PC-9 (cell line): Measurements from ENCODE around the gene ISLR2. TPM values are rescaled to one million over a fixed set of nuclear protein-coding genes. Genes with fewer than 3 reads are reported as not detected.

Experiments
- BruUV-seq: library from RNA; stranded (reverse); fragments of 400-500 nt; replicated peaks from 2 replicates; lab custom pipeline; 2021; lab: Mats Ljungman, UMichigan
- CTCF ChIA-PET: fragments of 300-600 bp; sonication (Branson Sonifier 250); formaldehyde crosslinking; loops from one replicate; lab custom pipeline; 2022; ENCODE audit warnings: antibody characterized with exemption; lab: Charles Lee
- POLR2A ChIA-PET: fragments of 300-600 bp; sonication (Branson Sonifier 250); formaldehyde crosslinking; loops from one replicate; lab custom pipeline; 2022; ENCODE audit warnings: antibody characterized with exemption; ENCODE audit not compliant: unreplicated experiment; lab: Charles Lee
- DNase-seq, 2 experiments: peaks; one replicate each; pipeline versions ENCODE4 v3.0.0 to v3.0.0-alpha.2; 2015 to 2022; ENCODE audit warnings: mixed read lengths in 1 of 2
- H2AFZ ChIP-seq: fragments of 200-600 bp; sonication (generic); 2 replicates; pipeline ENCODE4 v1.8.1; 2017; ENCODE audit warnings: antibody characterized with exemption
- H3F3A ChIP-seq: fragments of 200-600 bp; sonication (generic); 2 replicates; pipeline ENCODE4 v1.8.1; 2017; ENCODE audit warnings: antibody characterized with exemption, mild to moderate bottlenecking, low read depth; ENCODE audit not compliant: insufficient read depth
- H3K27ac ChIP-seq: fragments of 200-600 bp; sonication (generic); 2 replicates; pipeline ENCODE4 v1.6.1; 2016; ENCODE audit warnings: mixed run types
- H3K27me3 ChIP-seq: fragments of 200-600 bp; sonication (generic); 2 replicates; pipeline ENCODE4 v1.6.1; 2016; ENCODE audit warnings: low read depth, mixed run types; ENCODE audit not compliant: insufficient read depth
- H3K36me3 ChIP-seq: fragments of 200-600 bp; sonication (generic); 2 replicates; pipeline ENCODE4 v1.6.1; 2016; ENCODE audit warnings: low read depth, mixed run types
- H3K4me1 ChIP-seq: fragments of 200-600 bp; sonication (generic); replicated peaks from 2 replicates; pipeline ENCODE4 v1.6.1; 2016; ENCODE audit warnings: mixed run types; ENCODE audit not compliant: insufficient read depth
- H3K4me2 ChIP-seq: fragments of 200-600 bp; sonication (generic); 2 replicates; pipeline ENCODE4 v1.6.1; 2017; ENCODE audit warnings: mixed run types
- H3K4me3 ChIP-seq: fragments of 200-600 bp; sonication (generic); 2 replicates; pipeline ENCODE4 v1.6.1; 2016; ENCODE audit warnings: mixed run types
- H3K79me2 ChIP-seq: fragments of 200-600 bp; sonication (generic); 2 replicates; pipeline ENCODE4 v1.6.1; 2017; ENCODE audit warnings: low read depth, mixed run types
- H3K9me2 ChIP-seq: fragments of 200-600 bp; sonication (generic); 2 replicates; pipeline ENCODE4 v1.8.1; 2017; ENCODE audit warnings: mild to moderate bottlenecking; ENCODE audit not compliant: insufficient read depth
- H3K9me3 ChIP-seq: fragments of 200-600 bp; sonication (generic); 2 replicates; pipeline ENCODE4 v1.8.1; 2016; ENCODE audit warnings: low read depth; ENCODE audit not compliant: insufficient read depth
- H4K20me1 ChIP-seq: fragments of 200-600 bp; sonication (generic); 2 replicates; pipeline ENCODE4 v1.8.1; 2017; ENCODE audit not compliant: insufficient read depth
- EZH2 ChIP-seq: fragments of 200-600 bp; sonication (generic); IDR thresholded peaks from 2 replicates; pipeline ENCODE4 v1.8.0; 2017; ENCODE audit warnings: antibody characterized with exemption, low read depth
- intact Hi-C: fragments of 100-400 bp; cut with micrococcal nuclease; formaldehyde crosslinking; loops from one replicate; pipeline ENCODE4 v1.10.0; 2022; ENCODE audit not compliant: unreplicated experiment
- total RNA-seq: library from RNA; stranded (reverse); gene quantifications from 2 replicates; pipeline ENCODE4 v1.2.3, GENCODE V29; 2021
- TF ChIP-seq, protein P1 (sequence below): fragments of 200-600 bp; sonication (generic); conservative IDR thresholded peaks from 2 replicates; pipeline ENCODE4 v1.6.1; 2017; ENCODE audit warnings: mixed run types, antibody characterized with exemption, mild to moderate bottlenecking, moderate library complexity

Gene ISLR2
- total RNA-seq, 1 experiment from 2014 or later: 0.15 TPM

DNA sequence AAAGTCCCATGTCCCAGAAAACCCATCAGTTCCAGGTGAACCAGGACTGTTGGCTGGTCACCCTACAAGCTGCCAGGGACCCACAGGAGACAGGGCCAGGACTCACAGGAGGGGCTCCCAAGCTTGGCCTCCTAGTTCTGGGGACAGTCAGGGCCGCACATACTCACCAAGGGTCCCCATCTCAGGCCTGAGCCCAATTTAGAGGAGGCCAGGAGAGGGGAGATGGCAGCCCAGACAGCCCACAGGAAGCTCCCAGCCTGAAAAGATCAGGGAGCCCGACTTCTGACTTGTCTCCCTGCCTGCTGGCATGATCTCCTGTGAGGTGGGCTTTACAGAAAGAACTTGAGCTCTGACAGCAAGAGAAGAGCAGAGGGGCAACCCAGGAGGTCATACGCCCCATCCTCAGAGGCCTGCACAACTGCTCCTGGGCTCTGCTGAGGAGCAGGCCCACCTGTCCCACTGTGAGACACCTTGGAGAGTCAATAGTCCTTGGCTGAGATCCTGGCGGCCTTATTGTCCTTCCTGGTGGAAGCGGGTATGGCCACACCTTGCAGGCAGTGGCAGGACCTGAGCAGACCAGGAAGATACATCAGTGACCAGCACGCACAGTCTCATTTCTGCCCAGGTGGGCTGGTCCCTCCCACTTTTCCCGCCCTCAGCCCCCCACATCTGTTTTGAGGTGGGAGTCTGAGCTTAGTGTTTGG, 40.6 kb downstream of the ISLR2 start:
- CTCF ChIA-PET: no interaction called here

DNA sequence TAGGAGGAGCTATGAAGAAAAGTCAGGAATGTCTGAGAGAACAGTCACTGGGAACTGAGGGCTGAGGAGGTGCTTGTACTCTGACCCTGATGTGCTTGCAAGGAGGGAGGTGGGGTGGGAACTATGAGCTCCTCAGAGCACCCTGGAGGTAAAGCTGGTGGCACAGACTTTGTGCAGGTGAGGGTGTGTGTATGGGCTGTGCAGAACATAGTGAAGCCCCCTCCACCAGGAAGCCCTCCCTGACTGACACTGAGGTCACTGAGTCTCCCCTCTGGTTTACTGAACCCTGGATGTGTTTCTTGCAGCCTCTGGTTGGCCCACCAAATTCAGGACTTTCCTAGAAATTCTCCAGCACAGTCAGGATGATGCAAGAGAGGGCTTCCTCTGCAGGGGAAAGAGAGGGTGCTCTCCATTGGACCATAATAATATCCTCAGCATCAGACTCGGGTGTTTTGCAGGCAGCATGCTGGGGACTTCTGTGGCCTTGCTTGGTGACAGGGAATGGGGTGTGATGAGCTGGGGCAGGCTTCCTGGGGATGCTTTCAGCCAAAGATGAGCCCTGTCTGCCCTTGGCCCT, 41.7 kb downstream of the ISLR2 start:
- Histone ChIP-seq H3F3A (peaks cover 5% of the 10 kb centered on the region; the same call in 1 of the 2 replicates), H3K36me3 (no peaks in the 10 kb centered on the region), H3K4me3 (no peak overlapping the region), H3K4me2 (no peak overlapping the region), H3K9me3 (no peaks in the 10 kb centered on the region), H4K20me1 (no peaks in the 10 kb centered on the region), H3K27ac (no peak overlapping the region), H3K27me3 (no peaks in the 10 kb centered on the region), H3K9me2 (no peaks in the 10 kb centered on the region), H3K79me2 (no peaks in the 10 kb centered on the region), H2AFZ (no peak overlapping the region), H3K4me1 (peaks cover 9% of the 10 kb centered on the region)
- CTCF ChIA-PET: no interaction called here
- TF ChIP-seq EZH2: no peak
- TF ChIP-seq, protein P1, sequence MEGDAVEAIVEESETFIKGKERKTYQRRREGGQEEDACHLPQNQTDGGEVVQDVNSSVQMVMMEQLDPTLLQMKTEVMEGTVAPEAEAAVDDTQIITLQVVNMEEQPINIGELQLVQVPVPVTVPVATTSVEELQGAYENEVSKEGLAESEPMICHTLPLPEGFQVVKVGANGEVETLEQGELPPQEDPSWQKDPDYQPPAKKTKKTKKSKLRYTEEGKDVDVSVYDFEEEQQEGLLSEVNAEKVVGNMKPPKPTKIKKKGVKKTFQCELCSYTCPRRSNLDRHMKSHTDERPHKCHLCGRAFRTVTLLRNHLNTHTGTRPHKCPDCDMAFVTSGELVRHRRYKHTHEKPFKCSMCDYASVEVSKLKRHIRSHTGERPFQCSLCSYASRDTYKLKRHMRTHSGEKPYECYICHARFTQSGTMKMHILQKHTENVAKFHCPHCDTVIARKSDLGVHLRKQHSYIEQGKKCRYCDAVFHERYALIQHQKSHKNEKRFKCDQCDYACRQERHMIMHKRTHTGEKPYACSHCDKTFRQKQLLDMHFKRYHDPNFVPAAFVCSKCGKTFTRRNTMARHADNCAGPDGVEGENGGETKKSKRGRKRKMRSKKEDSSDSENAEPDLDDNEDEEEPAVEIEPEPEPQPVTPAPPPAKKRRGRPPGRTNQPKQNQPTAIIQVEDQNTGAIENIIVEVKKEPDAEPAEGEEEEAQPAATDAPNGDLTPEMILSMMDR: no peak
- intact Hi-C loops: no loop called here
- BruUV-seq: no TSS peak
- no peak for DNase-seq
- POLR2A ChIA-PET: no interaction called here

More for the DNA sequence above, 40.6 kb downstream of the ISLR2 start:
- DNase-seq: peak in 1 of 2 experiments; percentile 56
- H3K27ac ChIP-seq: no peak overlapping the region
- POLR2A ChIA-PET: no interaction called here
- H3K4me3 ChIP-seq: no peak overlapping the region
- intact Hi-C loops: no loop called here
- H3K36me3 ChIP-seq: no peaks in the 10 kb centered on the region
- no TSS peak for BruUV-seq
- no peaks in the 10 kb centered on the region for H3K27me3 ChIP-seq
- H3K79me2 ChIP-seq: no peaks in the 10 kb centered on the region
- no peak overlapping the region for H3K4me2 ChIP-seq
- H4K20me1 ChIP-seq: no peaks in the 10 kb centered on the region
- H3K9me3 ChIP-seq: no peaks in the 10 kb centered on the region
- TF ChIP-seq, protein P1: no peak
- no peaks in the 10 kb centered on the region for H3F3A ChIP-seq
- H2AFZ ChIP-seq: no peak overlapping the region
- H3K4me1 ChIP-seq: peaks cover 9% of the 10 kb centered on the region
- H3K9me2 ChIP-seq: no peaks in the 10 kb centered on the region

DNA sequence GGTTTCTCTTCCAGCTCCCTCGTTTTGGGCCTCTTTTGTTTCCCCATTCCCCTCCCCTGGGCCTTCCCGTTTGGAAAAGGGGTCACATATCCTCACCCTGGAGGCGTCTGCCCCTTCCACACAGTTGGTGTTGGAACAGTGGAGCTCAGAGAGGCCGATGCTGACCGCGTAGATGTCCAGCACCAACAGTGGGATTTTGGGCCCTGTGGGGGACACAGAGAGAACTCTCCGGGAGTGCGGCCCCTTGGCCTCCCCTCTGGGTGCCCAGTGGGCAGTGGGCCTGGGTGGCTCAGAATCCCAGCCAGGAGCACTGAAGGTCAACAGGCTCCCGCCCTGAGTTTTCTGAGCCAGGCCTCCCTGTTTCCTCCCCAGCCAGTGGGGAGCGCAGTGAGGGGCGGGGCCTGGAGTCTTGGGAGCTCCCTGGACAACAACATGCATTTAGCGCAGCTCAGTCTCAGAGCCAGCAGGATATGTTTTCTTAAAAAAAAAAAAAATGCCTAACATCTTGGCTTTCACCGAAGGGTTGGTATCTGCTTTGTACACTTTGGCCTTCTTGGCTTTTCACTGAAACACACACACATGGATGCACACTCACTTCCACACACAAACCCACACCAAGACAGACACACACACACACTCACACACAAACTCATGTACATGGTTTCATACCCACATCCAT, 42.5 kb downstream of the ISLR2 start:
- BruUV-seq: no TSS peak
- no peaks in the 10 kb centered on the region for H3K9me2 ChIP-seq
- no peaks in the 10 kb centered on the region for H3K79me2 ChIP-seq
- no peaks in the 10 kb centered on the region for H4K20me1 ChIP-seq
- peaks cover 15% of the 10 kb centered on the region for H3K4me1 ChIP-seq
- H3K27me3 ChIP-seq: no peaks in the 10 kb centered on the region
- no peaks in the 10 kb centered on the region for H3K36me3 ChIP-seq
- no peak overlapping the region for H3K4me2 ChIP-seq
- no peak overlapping the region for H3K4me3 ChIP-seq
- H3F3A ChIP-seq: peaks cover 13% of the 10 kb centered on the region; the same call in 1 of the 2 replicates
- no peak overlapping the region for H3K27ac ChIP-seq
- no peak for TF ChIP-seq EZH2
- TF ChIP-seq, protein P1: no peak
- ChIA-PET POLR2A (interaction anchor here (0.6 kb wide), 1 partner anchor 718 kb away, joined by 9 read pairs; no protein-coding TSS in a partner anchor), CTCF (interaction anchor here (0.6 kb wide), 1 partner anchor 200 kb away, joined by 4 read pairs; no protein-coding TSS in a partner anchor)
- intact Hi-C loops: no loop called here
- no peak for DNase-seq
- H2AFZ ChIP-seq: no peak overlapping the region
- no peaks in the 10 kb centered on the region for H3K9me3 ChIP-seq
